Measurements from ENCODE around the gene BMP15.

Gene BMP15

DNA sequence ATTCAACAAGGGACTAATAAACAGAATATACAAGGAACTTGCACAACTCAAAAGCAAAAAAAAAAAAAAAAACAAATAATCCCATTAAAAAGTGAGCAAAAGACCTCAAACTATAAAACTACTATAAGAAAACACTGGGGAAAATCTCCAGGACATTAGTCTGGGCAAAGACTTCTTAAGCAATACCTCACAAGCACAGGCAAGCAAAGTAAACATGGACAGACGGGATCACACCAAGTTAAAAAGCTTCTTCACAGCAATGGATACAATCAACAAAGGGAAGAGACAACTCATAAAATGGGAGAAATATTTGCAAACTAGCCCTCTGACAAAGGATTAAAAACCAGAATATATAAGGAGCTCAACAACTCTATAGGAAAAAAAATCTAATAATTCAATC is 17.1 kb upstream of the BMP15 start:
- Histone ChIP-seq H3K27ac (ENCODE audit: low read depth, low read length) (no peak overlapping the region), H3K27me3 (ENCODE audit: control insufficient read depth, insufficient read depth, low read length) (no peaks in the 10 kb centered on the region), H3K9me3 (ENCODE audit: control insufficient read depth, insufficient read depth, low read length) (no peaks in the 10 kb centered on the region), H3K4me1 (ENCODE audit: control insufficient read depth, insufficient read depth, low read length) (no peaks in the 10 kb centered on the region), H3K4me3 (ENCODE audit: low read depth, low read length) (no peak overlapping the region), H3K36me3 (ENCODE audit: control insufficient read depth, insufficient read depth, low read length) (no peaks in the 10 kb centered on the region), H3K9ac (ENCODE audit: low read depth, low read length) (no peak overlapping the region)

DNA sequence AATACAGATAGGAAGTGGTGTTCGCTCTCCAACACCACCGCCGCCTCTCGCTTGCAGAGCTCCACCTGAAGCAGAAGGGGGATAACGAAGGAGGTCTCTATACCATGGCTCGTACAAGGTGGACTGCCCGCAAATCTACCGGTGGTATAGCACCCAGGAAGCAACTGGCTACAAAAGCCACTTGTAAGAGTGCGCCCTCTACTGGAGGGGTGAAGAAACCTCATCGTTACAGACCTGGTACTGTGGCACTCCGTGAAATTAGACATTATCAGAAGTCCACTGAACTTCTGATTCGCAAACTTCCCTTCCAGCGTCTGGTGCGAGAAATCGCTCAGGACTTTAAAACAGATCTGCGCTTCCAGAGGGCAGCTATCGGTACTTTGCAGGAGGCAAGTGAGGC is 5.2 kb upstream of the BMP15 start:
- Histone ChIP-seq H3K36me3 (ENCODE audit: control insufficient read depth, insufficient read depth, low read length) (no peaks in the 10 kb centered on the region), H3K9me3 (ENCODE audit: control insufficient read depth, insufficient read depth, low read length) (no peaks in the 10 kb centered on the region), H3K4me3 (ENCODE audit: low read depth, low read length) (no peak overlapping the region), H3K27me3 (ENCODE audit: control insufficient read depth, insufficient read depth, low read length) (no peaks in the 10 kb centered on the region), H3K27ac (ENCODE audit: low read depth, low read length) (no peak overlapping the region), H3K9ac (ENCODE audit: low read depth, low read length) (no peak overlapping the region), H3K4me1 (ENCODE audit: control insufficient read depth, insufficient read depth, low read length) (no peaks in the 10 kb centered on the region)

DNA sequence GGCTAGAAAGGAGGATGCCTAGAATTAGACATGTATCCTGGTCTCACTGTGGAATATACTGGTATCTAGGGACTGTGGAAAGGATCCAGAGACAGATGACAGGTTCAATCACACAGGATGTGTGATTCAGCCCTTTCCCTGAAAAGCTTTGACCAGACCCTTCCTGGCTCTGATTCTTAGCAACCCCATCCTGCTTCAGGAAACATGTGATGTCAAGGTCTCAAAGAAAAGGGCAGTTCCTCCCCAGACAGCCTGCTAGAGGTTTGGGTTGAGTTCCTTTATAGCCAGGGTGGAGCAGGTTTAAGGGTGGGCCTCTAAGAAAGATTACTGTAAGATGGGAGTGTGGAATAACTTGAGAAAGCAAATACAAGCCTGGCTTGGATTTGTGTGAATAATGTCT is 3.0 kb downstream of the BMP15 start:
- Histone ChIP-seq H3K9me3 (ENCODE audit: control insufficient read depth, insufficient read depth, low read length) (no peaks in the 10 kb centered on the region), H3K4me1 (ENCODE audit: control insufficient read depth, insufficient read depth, low read length) (no peaks in the 10 kb centered on the region), H3K4me3 (ENCODE audit: low read depth, low read length) (no peak overlapping the region), H3K27ac (ENCODE audit: low read depth, low read length) (no peak overlapping the region), H3K27me3 (ENCODE audit: control insufficient read depth, insufficient read depth, low read length) (no peaks in the 10 kb centered on the region), H3K9ac (ENCODE audit: low read depth, low read length) (no peak overlapping the region), H3K36me3 (ENCODE audit: control insufficient read depth, insufficient read depth, low read length) (no peaks in the 10 kb centered on the region)

DNA sequence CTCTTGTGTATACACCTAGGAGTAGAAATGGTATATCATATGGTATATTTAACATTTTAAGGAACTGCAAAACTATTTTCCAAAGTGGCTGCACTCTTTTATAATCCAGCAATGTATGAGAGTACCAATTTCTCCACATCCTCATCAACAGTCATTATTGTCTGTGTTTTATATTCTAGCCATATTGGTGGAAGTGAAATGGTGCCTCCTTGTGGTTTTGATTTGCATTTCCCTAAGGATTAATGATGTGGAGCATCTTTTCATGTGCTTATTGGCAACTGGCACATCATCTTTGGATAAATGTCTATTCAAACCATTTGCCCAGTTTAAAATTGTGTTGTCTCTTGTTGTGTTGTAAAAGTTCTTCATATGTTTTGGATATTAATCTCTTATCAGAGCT is 9.6 kb downstream of the BMP15 start:
- H3K9ac ChIP-seq (ENCODE audit: low read depth, low read length) = no peak overlapping the region
- no peaks in the 10 kb centered on the region for H3K27me3 ChIP-seq (ENCODE audit: control insufficient read depth, insufficient read depth, low read length)
- no peak overlapping the region for H3K27ac ChIP-seq (ENCODE audit: low read depth, low read length)
- H3K4me1 ChIP-seq (ENCODE audit: control insufficient read depth, insufficient read depth, low read length) = no peaks in the 10 kb centered on the region
- no peaks in the 10 kb centered on the region for H3K36me3 ChIP-seq (ENCODE audit: control insufficient read depth, insufficient read depth, low read length)
- no peak overlapping the region for H3K4me3 ChIP-seq (ENCODE audit: low read depth, low read length)
- no peaks in the 10 kb centered on the region for H3K9me3 ChIP-seq (ENCODE audit: control insufficient read depth, insufficient read depth, low read length)

DNA sequence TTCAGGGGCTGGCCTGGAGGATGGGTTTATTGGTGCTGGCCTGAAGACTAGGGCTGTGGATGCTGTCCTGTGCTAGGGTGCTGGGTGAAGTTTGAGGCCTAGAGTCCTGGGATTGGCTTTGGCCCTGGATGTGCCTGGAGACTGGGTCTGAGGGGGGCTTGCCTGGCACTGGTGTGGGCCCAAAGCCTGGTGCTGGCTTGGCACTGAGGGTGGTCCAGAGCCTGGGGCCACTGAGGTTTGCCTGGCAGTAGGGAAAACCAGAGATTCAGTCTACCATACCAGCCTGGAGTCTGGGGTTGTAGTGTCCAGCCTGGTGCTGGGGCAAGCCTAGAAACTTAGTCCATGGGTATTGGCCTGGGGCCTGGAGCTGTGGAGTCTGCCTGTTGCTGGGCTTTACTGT is 16.6 kb downstream of the BMP15 start:
- no peak overlapping the region for H3K4me3 ChIP-seq (ENCODE audit: low read depth, low read length)
- no peak overlapping the region for H3K27ac ChIP-seq (ENCODE audit: low read depth, low read length)
- no peaks in the 10 kb centered on the region for H3K36me3 ChIP-seq (ENCODE audit: control insufficient read depth, insufficient read depth, low read length)
- H3K9me3 ChIP-seq (ENCODE audit: control insufficient read depth, insufficient read depth, low read length) = no peaks in the 10 kb centered on the region
- H3K4me1 ChIP-seq (ENCODE audit: control insufficient read depth, insufficient read depth, low read length) = no peaks in the 10 kb centered on the region
- no peak overlapping the region for H3K9ac ChIP-seq (ENCODE audit: low read depth, low read length)
- no peaks in the 10 kb centered on the region for H3K27me3 ChIP-seq (ENCODE audit: control insufficient read depth, insufficient read depth, low read length)

DNA sequence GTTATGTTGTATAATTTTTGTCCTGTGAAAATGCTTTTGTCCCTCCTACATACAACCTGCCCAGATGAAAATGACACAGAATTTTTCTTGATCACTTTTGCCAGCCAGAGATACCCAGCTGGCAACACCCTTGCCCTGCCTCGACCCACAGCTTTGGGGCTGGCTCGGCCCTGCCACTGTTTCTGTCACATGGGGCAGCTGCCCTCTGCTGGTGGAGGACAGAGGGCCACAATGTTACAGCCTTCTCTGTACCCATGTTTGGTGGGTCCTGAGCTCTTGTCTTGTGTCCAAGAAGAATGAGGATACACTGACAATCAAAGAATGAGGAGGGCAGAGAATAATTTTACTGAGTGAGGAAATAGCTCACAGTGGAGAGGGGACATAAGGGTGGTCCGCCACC is 31.1 kb downstream of the BMP15 start:
- Histone ChIP-seq H3K27me3 (ENCODE audit: control insufficient read depth, insufficient read depth, low read length) (no peaks in the 10 kb centered on the region), H3K9me3 (ENCODE audit: control insufficient read depth, insufficient read depth, low read length) (peaks cover 10% of the 10 kb centered on the region), H3K4me1 (ENCODE audit: control insufficient read depth, insufficient read depth, low read length) (0 out of 2 replicates have a peak, but pooled peaks cover 6% of the 10 kb centered on the region), H3K4me3 (ENCODE audit: low read depth, low read length) (no peak overlapping the region), H3K27ac (ENCODE audit: low read depth, low read length) (no peak overlapping the region), H3K36me3 (ENCODE audit: control insufficient read depth, insufficient read depth, low read length) (no peaks in the 10 kb centered on the region), H3K9ac (ENCODE audit: low read depth, low read length) (no peak overlapping the region)

DNA sequence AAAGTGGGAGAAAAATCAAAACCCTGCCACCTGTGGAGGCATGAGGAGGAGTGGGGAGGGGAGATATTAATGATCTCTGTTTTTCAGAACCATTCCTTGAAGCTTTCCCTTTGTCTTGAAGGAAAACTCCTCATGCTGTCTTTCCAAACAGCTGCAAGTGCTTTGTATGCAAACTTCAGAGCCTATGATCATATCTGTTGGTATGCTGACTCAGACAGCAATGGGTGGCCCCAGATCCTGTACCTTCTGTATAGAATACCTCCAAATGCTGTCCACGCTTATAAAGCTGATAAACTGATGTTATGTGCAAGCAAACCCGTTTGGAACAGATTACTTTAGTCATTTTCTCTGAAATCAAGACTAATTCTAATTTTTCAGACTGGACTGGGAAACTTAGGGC is 31.9 kb downstream of the BMP15 start:
- no peaks in the 10 kb centered on the region for H3K36me3 ChIP-seq (ENCODE audit: control insufficient read depth, insufficient read depth, low read length)
- H3K27ac ChIP-seq (ENCODE audit: low read depth, low read length) = no peak overlapping the region
- H3K9me3 ChIP-seq (ENCODE audit: control insufficient read depth, insufficient read depth, low read length) = peaks cover 10% of the 10 kb centered on the region
- H3K4me3 ChIP-seq (ENCODE audit: low read depth, low read length) = no peak overlapping the region
- H3K4me1 ChIP-seq (ENCODE audit: control insufficient read depth, insufficient read depth, low read length) = 0 out of 2 replicates have a peak, but pooled peaks cover 6% of the 10 kb centered on the region
- H3K9ac ChIP-seq (ENCODE audit: low read depth, low read length) = no peak overlapping the region
- no peaks in the 10 kb centered on the region for H3K27me3 ChIP-seq (ENCODE audit: control insufficient read depth, insufficient read depth, low read length)

DNA sequence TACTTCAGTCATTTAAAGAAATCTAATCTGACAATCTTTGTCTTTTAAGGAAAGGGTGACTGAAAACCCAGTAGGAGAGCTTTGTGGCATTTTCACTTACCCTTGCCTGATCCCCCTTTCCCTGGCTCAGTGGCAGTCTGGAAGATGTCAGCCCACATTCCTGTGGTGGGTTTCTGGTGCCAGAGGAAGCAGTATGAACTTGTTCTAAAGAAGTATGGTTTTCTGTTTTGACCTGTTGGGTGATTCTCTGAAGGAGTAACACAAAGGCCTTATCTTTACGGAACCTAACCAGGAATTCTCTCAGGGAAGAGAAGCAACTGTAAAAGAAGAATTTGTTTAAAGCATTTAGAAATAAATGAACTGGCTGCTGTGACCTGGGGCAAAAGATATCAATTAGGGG is 41.9 kb downstream of the BMP15 start:
- Histone ChIP-seq H3K27ac (ENCODE audit: low read depth, low read length) (no peak overlapping the region), H3K4me3 (ENCODE audit: low read depth, low read length) (no peak overlapping the region), H3K36me3 (ENCODE audit: control insufficient read depth, insufficient read depth, low read length) (no peaks in the 10 kb centered on the region), H3K9ac (ENCODE audit: low read depth, low read length) (no peak overlapping the region), H3K27me3 (ENCODE audit: control insufficient read depth, insufficient read depth, low read length) (no peaks in the 10 kb centered on the region), H3K9me3 (ENCODE audit: control insufficient read depth, insufficient read depth, low read length) (peaks cover 8% of the 10 kb centered on the region; the same call in 1 of the 2 replicates), H3K4me1 (ENCODE audit: control insufficient read depth, insufficient read depth, low read length) (no peaks in the 10 kb centered on the region)

DNA sequence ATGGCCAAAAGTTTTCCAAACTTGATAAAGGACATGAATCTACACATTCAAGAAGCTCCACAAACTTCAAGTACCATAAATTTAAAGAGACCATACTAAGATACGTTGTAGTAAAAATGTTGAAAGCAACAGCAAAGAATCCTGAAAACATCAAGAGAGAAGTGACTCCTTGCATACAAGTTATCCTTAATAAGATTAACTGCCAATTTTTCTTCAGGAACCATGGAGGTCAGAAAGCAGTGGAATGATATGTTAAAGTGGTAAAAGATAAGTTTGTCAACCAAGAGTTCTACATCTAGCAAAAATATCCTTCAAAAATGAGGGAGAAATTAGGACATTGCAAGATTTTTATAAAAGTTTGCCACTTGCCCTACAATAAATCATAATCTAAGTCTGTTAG is 43.3 kb downstream of the BMP15 start:
- no peaks in the 10 kb centered on the region for H3K4me1 ChIP-seq (ENCODE audit: control insufficient read depth, insufficient read depth, low read length)
- H3K4me3 ChIP-seq (ENCODE audit: low read depth, low read length) = no peak overlapping the region
- no peaks in the 10 kb centered on the region for H3K27me3 ChIP-seq (ENCODE audit: control insufficient read depth, insufficient read depth, low read length)
- H3K27ac ChIP-seq (ENCODE audit: low read depth, low read length) = no peak overlapping the region
- H3K36me3 ChIP-seq (ENCODE audit: control insufficient read depth, insufficient read depth, low read length) = no peaks in the 10 kb centered on the region
- peaks cover 8% of the 10 kb centered on the region; the same call in 1 of the 2 replicates for H3K9me3 ChIP-seq (ENCODE audit: control insufficient read depth, insufficient read depth, low read length)
- no peak overlapping the region for H3K9ac ChIP-seq (ENCODE audit: low read depth, low read length)

DNA sequence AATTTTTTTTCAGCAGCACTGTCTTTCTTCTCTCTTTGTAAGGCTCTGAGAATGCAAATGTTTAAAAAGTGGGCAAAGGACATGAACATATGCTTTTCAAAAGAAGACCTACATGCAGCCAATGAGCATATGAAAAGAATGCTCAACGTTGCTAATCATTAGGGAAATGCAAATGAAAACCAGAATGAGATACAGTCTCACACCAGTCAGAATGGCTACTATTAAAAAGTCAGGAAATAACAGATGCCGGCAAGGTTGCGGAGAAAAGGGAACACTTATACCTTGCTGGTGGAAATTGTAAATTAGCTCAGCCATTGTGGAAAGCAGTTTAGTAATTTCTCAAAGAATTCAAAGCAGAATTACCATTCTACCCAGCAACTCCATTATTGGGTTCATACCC is 51.6 kb downstream of the BMP15 start:
- Histone ChIP-seq H3K4me3 (ENCODE audit: low read depth, low read length) (no peak overlapping the region; the same call in 1 of the 2 replicates), H3K27ac (ENCODE audit: low read depth, low read length) (no peak overlapping the region), H3K27me3 (ENCODE audit: control insufficient read depth, insufficient read depth, low read length) (no peaks in the 10 kb centered on the region), H3K36me3 (ENCODE audit: control insufficient read depth, insufficient read depth, low read length) (no peaks in the 10 kb centered on the region), H3K9me3 (ENCODE audit: control insufficient read depth, insufficient read depth, low read length) (no peaks in the 10 kb centered on the region), H3K9ac (ENCODE audit: low read depth, low read length) (no peak overlapping the region; the same call in 1 of the 2 replicates), H3K4me1 (ENCODE audit: control insufficient read depth, insufficient read depth, low read length) (peaks cover 16% of the 10 kb centered on the region)

DNA sequence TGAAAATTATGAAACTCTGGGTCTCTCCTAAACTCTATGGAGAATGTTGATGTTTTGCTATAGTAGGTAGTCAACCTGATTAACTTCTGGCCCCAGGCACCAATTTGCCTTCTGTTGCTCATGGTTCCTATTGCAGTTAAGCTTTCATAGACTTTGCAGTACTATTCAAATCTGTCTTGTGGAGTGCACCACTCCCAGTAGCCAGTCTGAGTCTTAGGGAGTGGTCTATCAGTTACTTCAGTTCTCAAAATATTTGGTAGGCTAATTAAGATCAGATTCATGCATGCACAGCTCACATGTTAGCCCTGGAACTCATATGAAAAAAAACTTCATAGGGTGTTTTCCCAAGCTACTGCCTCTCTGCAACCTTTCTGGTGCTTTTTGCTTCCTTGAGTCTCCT is 53.3 kb downstream of the BMP15 start:
- Histone ChIP-seq H3K9ac (ENCODE audit: low read depth, low read length) (no peak overlapping the region), H3K9me3 (ENCODE audit: control insufficient read depth, insufficient read depth, low read length) (peaks cover 5% of the 10 kb centered on the region; the same call in 1 of the 2 replicates), H3K4me1 (ENCODE audit: control insufficient read depth, insufficient read depth, low read length) (peaks cover 16% of the 10 kb centered on the region), H3K27me3 (ENCODE audit: control insufficient read depth, insufficient read depth, low read length) (no peaks in the 10 kb centered on the region), H3K36me3 (ENCODE audit: control insufficient read depth, insufficient read depth, low read length) (no peaks in the 10 kb centered on the region), H3K4me3 (ENCODE audit: low read depth, low read length) (no peak overlapping the region), H3K27ac (ENCODE audit: low read depth, low read length) (no peak overlapping the region)

All from HUES48 (cell line).